ENCODE measurements around the gene RNGTT. TPM values are rescaled to one million over a fixed set of nuclear protein-coding genes. Genes with fewer than 3 reads are reported as not detected.

RNGTT gene
- total and polyA plus RNA-seq, 12 donors = 3.1 to 10.9 (median 8.6) TPM

GRCh38 chr6:88843040-88843439 is 120.4 kb downstream of the RNGTT start:
- intact Hi-C loops (cut with DNase I) = no loop called here

GRCh38 chr6:88842320-88842719 is 121.1 kb downstream of the RNGTT start:
- ATAC-seq = peak in 1 of 8 donors; percentile 52
- DNase-seq = no peak
- TF ChIP-seq, protein P1, sequence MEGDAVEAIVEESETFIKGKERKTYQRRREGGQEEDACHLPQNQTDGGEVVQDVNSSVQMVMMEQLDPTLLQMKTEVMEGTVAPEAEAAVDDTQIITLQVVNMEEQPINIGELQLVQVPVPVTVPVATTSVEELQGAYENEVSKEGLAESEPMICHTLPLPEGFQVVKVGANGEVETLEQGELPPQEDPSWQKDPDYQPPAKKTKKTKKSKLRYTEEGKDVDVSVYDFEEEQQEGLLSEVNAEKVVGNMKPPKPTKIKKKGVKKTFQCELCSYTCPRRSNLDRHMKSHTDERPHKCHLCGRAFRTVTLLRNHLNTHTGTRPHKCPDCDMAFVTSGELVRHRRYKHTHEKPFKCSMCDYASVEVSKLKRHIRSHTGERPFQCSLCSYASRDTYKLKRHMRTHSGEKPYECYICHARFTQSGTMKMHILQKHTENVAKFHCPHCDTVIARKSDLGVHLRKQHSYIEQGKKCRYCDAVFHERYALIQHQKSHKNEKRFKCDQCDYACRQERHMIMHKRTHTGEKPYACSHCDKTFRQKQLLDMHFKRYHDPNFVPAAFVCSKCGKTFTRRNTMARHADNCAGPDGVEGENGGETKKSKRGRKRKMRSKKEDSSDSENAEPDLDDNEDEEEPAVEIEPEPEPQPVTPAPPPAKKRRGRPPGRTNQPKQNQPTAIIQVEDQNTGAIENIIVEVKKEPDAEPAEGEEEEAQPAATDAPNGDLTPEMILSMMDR (IDR thresholded peaks at IDR 0.05) = no peak
- H3K36me3 ChIP-seq = peaks cover 0 to 9% (median 0%) of the 10 kb centered on the region in 9 donors
- peaks cover 0 to 11% (median 0%) of the 10 kb centered on the region in 9 donors for H3K4me1 ChIP-seq
- no peak overlapping the region for H3K4me3 ChIP-seq
- H3K9me3 ChIP-seq = peaks cover 0 to 2% (median 0%) of the 10 kb centered on the region in 11 donors
- H3K27ac ChIP-seq = peak overlapping the region in 3 of 10 donors; percentile 16 to 59 (median 58)
- H3K27me3 ChIP-seq = no peaks in the 10 kb centered on the region
- intact Hi-C loops (cut with DNase I) = no loop called here

More at GRCh38 chr6:88843040-88843439, 120.4 kb downstream of the RNGTT start:
- ATAC-seq = peak in 6 of 8 donors; percentile 47 to 69 (median 60)
- TF ChIP-seq, protein P1 (IDR thresholded peaks at IDR 0.05) = no peak
- Histone ChIP-seq H3K36me3 (peaks cover 0 to 9% (median 0%) of the 10 kb centered on the region in 9 donors), H3K4me3 (no peak overlapping the region), H3K9me3 (no peaks in the 10 kb centered on the region), H3K4me1 (peaks cover 0 to 11% (median 0%) of the 10 kb centered on the region in 9 donors), H3K27me3 (no peaks in the 10 kb centered on the region), H3K27ac (peak overlapping the region in 5 of 10 donors; percentile 16 to 59 (median 43))
- no peak for DNase-seq

DNA sequence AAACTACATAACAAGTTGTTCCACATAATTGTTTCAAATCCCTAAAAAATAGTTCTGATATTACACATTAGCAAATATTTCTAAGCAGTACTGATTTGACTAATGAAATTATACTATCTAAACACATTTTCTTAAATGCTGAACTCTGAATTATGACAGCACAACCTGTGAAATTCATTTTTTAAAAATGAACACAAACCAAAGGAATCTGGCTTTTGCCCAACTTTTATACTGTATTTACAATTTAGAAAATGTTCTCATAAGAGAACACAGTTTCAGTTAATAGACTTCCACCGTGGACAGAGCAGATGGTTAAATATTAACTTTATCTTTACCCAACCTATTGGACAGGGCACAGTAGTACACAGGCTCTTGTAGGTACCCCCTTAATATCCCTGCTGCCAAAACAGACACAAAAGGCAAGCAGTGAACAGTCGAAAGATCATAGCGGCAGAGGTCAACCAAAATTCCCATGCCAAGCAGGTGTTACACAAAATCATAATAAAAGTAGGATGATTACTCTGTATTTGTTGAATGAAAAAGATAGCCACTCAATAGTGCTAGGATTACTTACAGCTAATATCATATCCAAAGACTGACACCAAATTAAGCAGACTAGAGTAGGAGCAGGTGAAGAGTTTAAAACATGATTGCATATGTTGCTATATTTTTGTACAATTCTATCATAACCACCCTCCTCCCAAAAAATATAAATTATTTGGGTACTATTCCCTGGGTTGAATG is 122.5 kb downstream of the RNGTT start:
- Histone ChIP-seq H3K4me1 (peaks cover 0 to 11% (median 0%) of the 10 kb centered on the region in 9 donors), H3K4me3 (no peak overlapping the region), H3K27ac (peak overlapping the region in 1 of 10 donors; percentile 58), H3K9me3 (peaks cover 0 to 15% (median 0%) of the 10 kb centered on the region in 11 donors), H3K36me3 (peaks cover 0 to 16% (median 0%) of the 10 kb centered on the region in 9 donors), H3K27me3 (no peaks in the 10 kb centered on the region)
- intact Hi-C loops (cut with DNase I) = no loop called here
- WGBS, 2 donors = 71 to 72% methylated on average over 3 of the region's 3 CpGs
- no peak for ATAC-seq
- TF ChIP-seq, protein P1 (IDR thresholded peaks at IDR 0.05) = no peak
- DNase-seq = no peak

GRCh38 chr6:88840289-88840688 is 123.1 kb downstream of the RNGTT start:
- H3K4me1 ChIP-seq = peaks cover 0 to 11% (median 0%) of the 10 kb centered on the region in 9 donors
- ATAC-seq = no peak
- TF ChIP-seq, protein P1 (IDR thresholded peaks at IDR 0.05) = no peak
- H3K4me3 ChIP-seq = no peak overlapping the region
- intact Hi-C loops (cut with DNase I) = no loop called here
- no peak overlapping the region for H3K27ac ChIP-seq
- no peak for DNase-seq
- 97 to 99% methylated on average over 7 of the region's 7 CpGs for WGBS, 2 donors
- peaks cover 0 to 20% (median 0%) of the 10 kb centered on the region in 11 donors for H3K9me3 ChIP-seq
- H3K27me3 ChIP-seq = no peaks in the 10 kb centered on the region
- H3K36me3 ChIP-seq = peaks cover 0 to 16% (median 0%) of the 10 kb centered on the region in 9 donors

All from heart right ventricle (tissue), 16 donors.